ENCODE data around the gene PUS7L.
"Not testable (repeated sequence)": the region's sequence is repeated elsewhere in the genome, so short reads cannot be mapped to it uniquely, and the experiment has no call there.

GRCh38 chr12:43701194-43701593 is 57.4 kb downstream of the PUS7L start:
- not testable (repeated sequence) for TF ChIP-seq EP300, CTCF (IDR thresholded peaks at IDR 0.05)

Data from esophagus muscularis mucosa (tissue), 3 donors.